C4-2B (cell line): Measurements from ENCODE around the gene ATP11A.

Experiments used
- CTCF ChIP-seq: fragments of 450-650 bp; conservative IDR thresholded peaks from 2 replicates; pipeline ENCODE4 v1.5.1; 2017; ENCODE audit warnings: mild to moderate bottlenecking
- ZFX ChIP-seq: fragments of 450-650 bp; IDR thresholded peaks from 2 replicates; pipeline ENCODE4 v1.6.1; 2017

- no peak for TF ChIP-seq CTCF
- TF ChIP-seq ZFX: no peak
These were observed 212.8 kb downstream of the ATP11A start for GRCh38 chr13:112902669-112903068.
